ENCODE data around the gene NISCH. TPM values are rescaled to one million over a fixed set of nuclear protein-coding genes. Genes with fewer than 3 reads are reported as not detected.
"Not testable (repeated sequence)": the region's sequence is repeated elsewhere in the genome, so short reads cannot be mapped to it uniquely, and the experiment has no call there.

NISCH gene
- polyA plus RNA-seq, 1 experiment = 71.0 TPM

DNA sequence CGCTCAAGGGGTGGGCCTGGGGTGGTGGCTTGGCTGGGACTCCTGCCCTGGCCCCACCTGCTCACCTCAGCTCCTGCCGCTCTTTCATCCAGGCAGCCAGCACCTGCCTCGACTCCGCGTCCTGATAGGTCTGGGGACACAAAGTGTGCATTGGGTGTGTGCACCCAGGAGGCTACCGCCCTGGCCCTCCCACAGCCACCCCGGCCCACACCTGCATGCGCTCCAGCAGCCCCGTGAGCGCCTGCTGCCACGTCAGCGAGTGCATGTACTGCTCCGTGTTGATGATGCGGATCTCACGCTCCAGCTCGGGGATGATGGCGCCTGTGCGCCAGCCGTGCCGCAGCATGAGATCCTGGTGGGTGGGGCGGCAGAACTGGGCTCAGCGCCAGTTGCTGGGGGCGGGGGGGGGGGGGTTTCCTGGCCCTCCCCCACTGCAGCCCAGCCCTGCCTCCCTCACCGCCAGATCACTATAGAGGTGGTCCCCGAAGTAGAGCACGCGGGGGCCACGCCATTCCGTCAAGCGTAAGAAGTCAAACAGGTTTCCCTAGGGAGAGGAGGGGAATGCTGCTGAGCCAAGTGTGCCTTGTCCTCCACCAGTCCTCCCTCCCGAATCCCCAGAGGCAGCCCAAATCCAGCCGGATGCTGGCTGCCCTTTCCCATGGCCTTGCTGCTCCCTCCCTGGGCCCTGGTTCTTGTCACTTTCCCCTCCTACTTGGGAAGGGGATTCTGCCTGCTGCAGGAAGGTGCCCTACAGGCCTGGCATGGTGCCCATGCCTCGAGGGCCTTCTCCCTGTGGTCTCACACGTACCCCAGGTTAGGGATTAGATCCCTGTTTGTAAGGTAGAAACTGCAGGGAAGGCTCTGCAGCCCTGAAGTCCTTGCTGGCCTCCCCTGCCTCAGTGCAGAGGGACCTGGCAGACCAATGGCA, 69.6 kb downstream of the NISCH start:
- H3K9me3 ChIP-seq (ENCODE audit: control insufficient read depth, insufficient read depth, low read length) = no peaks in the 10 kb centered on the region; the same call in 1 of the 2 replicates
- DNase-seq (ENCODE audit: low read depth, low spot score) = no peak
- CTCF ChIA-PET = no interaction called here
- no peak overlapping the region for H3K4me3 ChIP-seq (ENCODE audit: low read depth, low read length)
- H3K27ac ChIP-seq (ENCODE audit: low read depth, low read length) = no peak overlapping the region
- POLR2A ChIA-PET = no interaction called here
- TF ChIP-seq, protein P1, sequence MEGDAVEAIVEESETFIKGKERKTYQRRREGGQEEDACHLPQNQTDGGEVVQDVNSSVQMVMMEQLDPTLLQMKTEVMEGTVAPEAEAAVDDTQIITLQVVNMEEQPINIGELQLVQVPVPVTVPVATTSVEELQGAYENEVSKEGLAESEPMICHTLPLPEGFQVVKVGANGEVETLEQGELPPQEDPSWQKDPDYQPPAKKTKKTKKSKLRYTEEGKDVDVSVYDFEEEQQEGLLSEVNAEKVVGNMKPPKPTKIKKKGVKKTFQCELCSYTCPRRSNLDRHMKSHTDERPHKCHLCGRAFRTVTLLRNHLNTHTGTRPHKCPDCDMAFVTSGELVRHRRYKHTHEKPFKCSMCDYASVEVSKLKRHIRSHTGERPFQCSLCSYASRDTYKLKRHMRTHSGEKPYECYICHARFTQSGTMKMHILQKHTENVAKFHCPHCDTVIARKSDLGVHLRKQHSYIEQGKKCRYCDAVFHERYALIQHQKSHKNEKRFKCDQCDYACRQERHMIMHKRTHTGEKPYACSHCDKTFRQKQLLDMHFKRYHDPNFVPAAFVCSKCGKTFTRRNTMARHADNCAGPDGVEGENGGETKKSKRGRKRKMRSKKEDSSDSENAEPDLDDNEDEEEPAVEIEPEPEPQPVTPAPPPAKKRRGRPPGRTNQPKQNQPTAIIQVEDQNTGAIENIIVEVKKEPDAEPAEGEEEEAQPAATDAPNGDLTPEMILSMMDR (IDR thresholded peaks at IDR 0.05; ENCODE audit: low read depth, low read length) = no peak
- no peaks in the 10 kb centered on the region for H3K27me3 ChIP-seq (ENCODE audit: control insufficient read depth, insufficient read depth, low read length)

DNA sequence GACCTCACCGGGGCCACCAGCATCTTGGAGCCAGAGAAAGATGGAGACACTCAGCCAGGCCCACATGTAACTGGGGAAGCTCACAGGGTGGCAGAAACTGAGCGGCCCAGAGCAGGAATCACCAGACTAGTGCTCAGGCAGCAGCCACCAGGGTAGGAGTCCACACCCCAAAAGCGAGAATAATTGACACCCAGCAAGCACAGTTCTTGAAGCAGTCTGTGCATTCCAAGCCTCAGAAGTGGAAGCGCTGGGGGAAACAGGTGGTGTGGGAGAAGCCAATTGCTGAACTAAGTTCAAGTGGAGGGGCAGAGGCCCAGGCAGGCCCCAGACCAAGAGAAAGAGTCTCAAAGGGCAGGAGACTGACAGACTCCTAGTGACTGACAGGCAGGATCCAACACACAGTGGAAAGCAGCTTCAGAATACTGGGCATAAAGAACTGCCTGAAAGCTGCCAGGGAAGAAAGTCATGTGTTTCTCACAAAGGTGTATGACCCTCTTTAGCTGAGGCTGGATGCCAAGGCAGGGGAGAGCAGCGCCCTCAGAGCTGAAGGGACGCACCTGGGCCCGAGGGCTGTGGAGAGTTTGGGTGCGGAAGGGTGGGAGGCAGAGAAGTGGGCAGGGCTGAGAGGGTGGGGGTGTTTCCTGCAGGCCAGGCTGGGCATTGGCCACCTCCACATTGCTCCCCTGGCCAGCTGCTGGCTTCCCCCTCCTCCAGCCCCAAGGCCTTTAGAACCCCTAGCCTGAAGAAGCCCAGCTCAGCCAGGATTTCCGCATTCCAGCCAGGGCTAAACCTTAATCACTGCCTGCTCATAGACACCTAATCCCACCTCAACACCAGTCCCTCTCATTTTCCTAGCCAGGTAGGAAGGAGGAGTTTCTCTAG, 70.5 kb downstream of the NISCH start:
- TF ChIP-seq, protein P1 (IDR thresholded peaks at IDR 0.05; ENCODE audit: low read depth, low read length) = no peak
- DNase-seq (ENCODE audit: low read depth, low spot score) = no peak
- H3K4me3 ChIP-seq (ENCODE audit: low read depth, low read length) = no peak overlapping the region
- no peak overlapping the region for H3K27ac ChIP-seq (ENCODE audit: low read depth, low read length)
- H3K27me3 ChIP-seq (ENCODE audit: control insufficient read depth, insufficient read depth, low read length) = no peaks in the 10 kb centered on the region
- ChIA-PET CTCF (no interaction called here), POLR2A (interaction anchor here (0.6 to 1.4 kb wide), 2 partner anchors 10 to 116 kb away, joined by 4 to 5 read pairs; partner anchors contain the start of gene UQCC5)
- H3K9me3 ChIP-seq (ENCODE audit: control insufficient read depth, insufficient read depth, low read length) = no peaks in the 10 kb centered on the region; the same call in 1 of the 2 replicates

DNA sequence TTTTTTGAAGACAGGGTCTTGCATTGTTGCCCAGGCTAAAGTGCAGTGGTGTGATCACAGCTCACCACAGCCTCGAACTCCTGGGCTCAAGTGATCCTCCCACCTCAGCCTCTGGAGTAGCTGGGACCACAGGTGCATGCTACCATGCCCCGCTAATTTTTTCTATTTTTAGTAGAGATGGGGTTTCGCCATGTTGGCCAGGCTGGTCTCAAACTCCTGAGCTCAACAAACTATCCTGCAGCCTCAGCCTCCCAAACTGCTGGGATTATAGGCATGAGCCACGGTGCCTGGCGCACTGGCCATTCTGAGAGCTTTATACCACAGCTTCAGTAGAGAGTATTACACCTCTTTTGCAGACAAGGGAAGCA, 71.3 kb downstream of the NISCH start:
- H3K27ac ChIP-seq (ENCODE audit: low read depth, low read length); CTCF ChIA-PET; H3K4me3 ChIP-seq (ENCODE audit: low read depth, low read length); H3K9me3 ChIP-seq (ENCODE audit: control insufficient read depth, insufficient read depth, low read length); DNase-seq (ENCODE audit: low read depth, low spot score); H3K27me3 ChIP-seq (ENCODE audit: control insufficient read depth, insufficient read depth, low read length): not testable (repeated sequence)
- POLR2A ChIA-PET = interaction anchor here (0.6 to 1.4 kb wide), 2 partner anchors 9 to 115 kb away, joined by 4 to 5 read pairs; partner anchors contain the start of gene UQCC5

DNA sequence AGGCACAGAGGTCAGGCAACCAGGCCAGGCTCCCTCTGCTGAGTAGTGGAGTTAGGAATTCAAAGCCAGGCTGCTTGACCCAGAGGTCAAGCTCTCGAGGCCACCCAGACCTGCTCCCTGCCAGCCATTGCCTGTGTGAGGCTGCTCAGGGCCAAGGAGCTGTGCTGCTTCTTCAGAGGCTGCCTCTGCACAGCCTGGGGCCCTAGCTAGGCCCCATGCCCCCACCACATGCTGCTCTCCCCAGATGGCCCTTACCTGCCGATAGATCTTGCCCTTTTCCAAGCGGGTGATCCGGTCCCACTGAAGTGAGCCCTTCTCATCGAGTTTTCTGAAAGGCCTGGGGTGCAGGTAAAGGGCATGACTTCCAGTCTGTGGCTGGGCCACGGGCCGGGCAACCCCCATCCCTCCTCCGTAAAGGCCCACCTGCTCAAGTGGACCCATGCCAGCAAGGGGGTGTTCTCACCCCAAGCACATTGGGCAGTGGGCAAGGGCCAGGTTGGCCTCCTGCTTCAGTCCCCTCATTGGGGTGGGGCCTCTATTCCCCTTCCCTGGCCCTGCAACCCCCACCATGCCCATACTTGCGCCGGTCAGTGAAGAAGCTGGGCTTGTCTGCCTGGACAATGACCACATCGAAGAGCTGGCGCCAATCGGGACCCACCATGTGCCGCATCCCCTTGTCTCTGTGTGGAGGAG, 71.8 kb downstream of the NISCH start:
- no peak for DNase-seq (ENCODE audit: low read depth, low spot score)
- ChIA-PET POLR2A (interaction anchor here (0.6 to 1.4 kb wide), 2 partner anchors 9 to 114 kb away, joined by 4 to 5 read pairs; partner anchors contain the start of gene UQCC5), CTCF (no interaction called here)
- no peaks in the 10 kb centered on the region for H3K27me3 ChIP-seq (ENCODE audit: control insufficient read depth, insufficient read depth, low read length)
- no peaks in the 10 kb centered on the region for H3K9me3 ChIP-seq (ENCODE audit: control insufficient read depth, insufficient read depth, low read length)
- no peak overlapping the region for H3K27ac ChIP-seq (ENCODE audit: low read depth, low read length)
- TF ChIP-seq, protein P1 (IDR thresholded peaks at IDR 0.05; ENCODE audit: low read depth, low read length) = no peak
- H3K4me3 ChIP-seq (ENCODE audit: low read depth, low read length) = no peak overlapping the region
